Liver (tissue), 3 donors: ENCODE results near the gene RPL10.

Experiments used
- EGR1 ChIP-seq, 2 donors: IDR thresholded peaks; 2 replicates each; pipeline ENCODE4 v1.6.1; 2016 to 2018; ENCODE audit warnings: antibody characterized with exemption in 2 of 2, low read depth in 2 of 2
- FOXA1 ChIP-seq: IDR thresholded peaks from 2 replicates; pipeline ENCODE4 v1.6.1; 2016; ENCODE audit warnings: antibody characterized with exemption
- GABPA ChIP-seq, 2 donors: IDR thresholded peaks in 1 of 2; conservative IDR thresholded peaks in 1 of 2; 2 replicates each; pipeline ENCODE4 v1.6.1; 2016; ENCODE audit warnings: antibody characterized with exemption in 2 of 2, mild to moderate bottlenecking in 1 of 2, moderate library complexity in 1 of 2
- HNF4A ChIP-seq, 2 donors: conservative IDR thresholded peaks; 2 replicates each; pipeline ENCODE4 v1.6.1; 2016; ENCODE audit warnings: antibody characterized with exemption in 2 of 2, mild to moderate bottlenecking in 2 of 2
- JUND ChIP-seq, 2 donors: IDR thresholded peaks; 2 replicates each; pipeline ENCODE4 v1.6.1; 2016; ENCODE audit warnings: antibody characterized with exemption in 2 of 2
- NR2F2 ChIP-seq: IDR thresholded peaks from 2 replicates; pipeline ENCODE4 v1.6.1; 2016; ENCODE audit warnings: antibody characterized with exemption
- RAD21 ChIP-seq, 2 donors: IDR thresholded peaks; 2 replicates each; pipeline ENCODE4 v1.6.1; 2016; ENCODE audit warnings: antibody characterized with exemption in 2 of 2, mild to moderate bottlenecking in 2 of 2
- RXRA ChIP-seq, 2 donors: IDR thresholded peaks; 2 replicates each; pipeline ENCODE4 v1.6.1; 2017 to 2018; ENCODE audit warnings: antibody characterized with exemption in 2 of 2, mild to moderate bottlenecking in 1 of 2
- SP1 ChIP-seq: IDR thresholded peaks from 2 replicates; pipeline ENCODE4 v1.6.1; 2018; ENCODE audit warnings: antibody characterized with exemption, mild to moderate bottlenecking
- TAF1 ChIP-seq: conservative IDR thresholded peaks from 2 replicates; pipeline ENCODE4 v1.6.1; 2016; ENCODE audit warnings: antibody characterized with exemption, mild to moderate bottlenecking
- YY1 ChIP-seq: IDR thresholded peaks from 2 replicates; pipeline ENCODE4 v1.6.1; 2016; ENCODE audit warnings: antibody characterized with exemption, mild to moderate bottlenecking
- TF ChIP-seq, protein P1 (sequence below): fragments of 150-350 bp; IDR thresholded peaks from 2 replicates; pipeline ENCODE4 v1.5.1; 2017; ENCODE audit warnings: improper control_type of control experiment, low read depth, low read length; ENCODE audit not compliant: missing input control
- TF ChIP-seq, protein P2 (sequence below): IDR thresholded peaks from 2 replicates; pipeline ENCODE4 v1.6.1; 2016; ENCODE audit warnings: antibody characterized with exemption, mild to moderate bottlenecking
- TF ChIP-seq, protein P3 (sequence below): IDR thresholded peaks from 2 replicates; pipeline ENCODE4 v1.6.1; 2016; ENCODE audit warnings: antibody characterized with exemption
- donor health status: healthy.
- donor health status: healthy.

DNA sequence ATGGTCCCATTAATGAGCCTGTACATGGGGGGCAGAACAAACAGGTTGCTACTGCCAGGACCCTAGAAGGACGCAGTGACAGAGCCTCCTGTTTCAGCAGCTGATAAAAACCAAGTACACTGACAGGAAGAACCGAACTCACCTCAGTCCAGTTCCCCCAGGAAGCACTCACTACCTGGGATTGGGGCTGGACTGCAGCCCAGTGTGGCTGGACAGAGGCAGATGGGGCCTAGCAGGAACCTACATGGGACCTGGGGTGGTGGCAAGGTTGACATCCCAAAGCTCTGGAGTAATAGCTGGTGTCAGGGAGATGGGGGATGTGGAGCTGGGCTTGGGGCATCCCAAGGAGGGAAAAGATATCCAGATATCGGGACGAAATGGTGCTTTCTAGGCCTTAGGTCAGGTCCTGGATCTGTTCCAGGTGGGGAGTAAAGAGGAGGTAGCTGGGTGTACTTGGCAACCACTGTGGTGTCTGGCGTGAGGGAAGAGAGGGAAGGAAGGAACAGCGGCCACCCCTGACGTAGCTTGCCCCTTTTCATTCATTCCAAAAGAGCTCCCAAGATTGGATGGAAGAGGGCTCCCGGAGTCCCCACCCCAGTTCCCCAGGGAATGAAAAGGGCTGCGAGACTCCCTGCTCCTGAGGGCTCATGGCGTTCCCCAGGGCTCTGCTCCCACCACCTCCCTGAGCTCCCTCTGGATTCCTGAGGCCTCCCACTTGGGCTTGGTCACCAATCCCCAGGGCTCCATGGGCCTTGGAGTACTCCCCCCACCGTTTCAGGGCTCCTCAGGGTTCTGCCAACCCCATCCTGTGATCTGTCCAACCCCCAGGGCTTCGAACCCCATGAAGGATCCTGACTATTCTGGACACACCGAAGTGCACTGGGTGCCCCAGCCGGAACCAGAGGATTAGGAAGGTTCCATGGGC lies 14.6 kb upstream of the RPL10 start:
- TF ChIP-seq, protein P1, sequence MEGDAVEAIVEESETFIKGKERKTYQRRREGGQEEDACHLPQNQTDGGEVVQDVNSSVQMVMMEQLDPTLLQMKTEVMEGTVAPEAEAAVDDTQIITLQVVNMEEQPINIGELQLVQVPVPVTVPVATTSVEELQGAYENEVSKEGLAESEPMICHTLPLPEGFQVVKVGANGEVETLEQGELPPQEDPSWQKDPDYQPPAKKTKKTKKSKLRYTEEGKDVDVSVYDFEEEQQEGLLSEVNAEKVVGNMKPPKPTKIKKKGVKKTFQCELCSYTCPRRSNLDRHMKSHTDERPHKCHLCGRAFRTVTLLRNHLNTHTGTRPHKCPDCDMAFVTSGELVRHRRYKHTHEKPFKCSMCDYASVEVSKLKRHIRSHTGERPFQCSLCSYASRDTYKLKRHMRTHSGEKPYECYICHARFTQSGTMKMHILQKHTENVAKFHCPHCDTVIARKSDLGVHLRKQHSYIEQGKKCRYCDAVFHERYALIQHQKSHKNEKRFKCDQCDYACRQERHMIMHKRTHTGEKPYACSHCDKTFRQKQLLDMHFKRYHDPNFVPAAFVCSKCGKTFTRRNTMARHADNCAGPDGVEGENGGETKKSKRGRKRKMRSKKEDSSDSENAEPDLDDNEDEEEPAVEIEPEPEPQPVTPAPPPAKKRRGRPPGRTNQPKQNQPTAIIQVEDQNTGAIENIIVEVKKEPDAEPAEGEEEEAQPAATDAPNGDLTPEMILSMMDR: no peak
- no peak for TF ChIP-seq YY1
- TF ChIP-seq GABPA (IDR thresholded peaks at IDR 0.05 in 1 of 2, conservative IDR thresholded peaks at IDR 0.05 in 1 of 2): no peak
- TF ChIP-seq RXRA (IDR thresholded peaks at IDR 0.05): no peak
- TF ChIP-seq TAF1: no peak
- TF ChIP-seq FOXA1: no peak
- TF ChIP-seq RAD21 (IDR thresholded peaks at IDR 0.05): no peak
- no peak for TF ChIP-seq JUND (IDR thresholded peaks at IDR 0.05)
- TF ChIP-seq, protein P2, sequence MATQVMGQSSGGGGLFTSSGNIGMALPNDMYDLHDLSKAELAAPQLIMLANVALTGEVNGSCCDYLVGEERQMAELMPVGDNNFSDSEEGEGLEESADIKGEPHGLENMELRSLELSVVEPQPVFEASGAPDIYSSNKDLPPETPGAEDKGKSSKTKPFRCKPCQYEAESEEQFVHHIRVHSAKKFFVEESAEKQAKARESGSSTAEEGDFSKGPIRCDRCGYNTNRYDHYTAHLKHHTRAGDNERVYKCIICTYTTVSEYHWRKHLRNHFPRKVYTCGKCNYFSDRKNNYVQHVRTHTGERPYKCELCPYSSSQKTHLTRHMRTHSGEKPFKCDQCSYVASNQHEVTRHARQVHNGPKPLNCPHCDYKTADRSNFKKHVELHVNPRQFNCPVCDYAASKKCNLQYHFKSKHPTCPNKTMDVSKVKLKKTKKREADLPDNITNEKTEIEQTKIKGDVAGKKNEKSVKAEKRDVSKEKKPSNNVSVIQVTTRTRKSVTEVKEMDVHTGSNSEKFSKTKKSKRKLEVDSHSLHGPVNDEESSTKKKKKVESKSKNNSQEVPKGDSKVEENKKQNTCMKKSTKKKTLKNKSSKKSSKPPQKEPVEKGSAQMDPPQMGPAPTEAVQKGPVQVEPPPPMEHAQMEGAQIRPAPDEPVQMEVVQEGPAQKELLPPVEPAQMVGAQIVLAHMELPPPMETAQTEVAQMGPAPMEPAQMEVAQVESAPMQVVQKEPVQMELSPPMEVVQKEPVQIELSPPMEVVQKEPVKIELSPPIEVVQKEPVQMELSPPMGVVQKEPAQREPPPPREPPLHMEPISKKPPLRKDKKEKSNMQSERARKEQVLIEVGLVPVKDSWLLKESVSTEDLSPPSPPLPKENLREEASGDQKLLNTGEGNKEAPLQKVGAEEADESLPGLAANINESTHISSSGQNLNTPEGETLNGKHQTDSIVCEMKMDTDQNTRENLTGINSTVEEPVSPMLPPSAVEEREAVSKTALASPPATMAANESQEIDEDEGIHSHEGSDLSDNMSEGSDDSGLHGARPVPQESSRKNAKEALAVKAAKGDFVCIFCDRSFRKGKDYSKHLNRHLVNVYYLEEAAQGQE: no peak
- TF ChIP-seq, protein P3, sequence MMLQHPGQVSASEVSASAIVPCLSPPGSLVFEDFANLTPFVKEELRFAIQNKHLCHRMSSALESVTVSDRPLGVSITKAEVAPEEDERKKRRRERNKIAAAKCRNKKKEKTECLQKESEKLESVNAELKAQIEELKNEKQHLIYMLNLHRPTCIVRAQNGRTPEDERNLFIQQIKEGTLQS: no peak
- no peak for TF ChIP-seq EGR1 (IDR thresholded peaks at IDR 0.05; ENCODE audit: low read depth in 2 of 2)
- no peak for TF ChIP-seq NR2F2
- no peak for TF ChIP-seq HNF4A (conservative IDR thresholded peaks at IDR 0.05)
- no peak for TF ChIP-seq SP1
